Activated naive CD4-positive, alpha-beta T cell treated with anti-CD3 and anti-CD28 coated beads, Interleukin-2, amount 50 U/mL, for 24 hours (primary cell): ENCODE results near the gene ADAT2.
"Not testable (repeated sequence)": the region's sequence is repeated elsewhere in the genome, so short reads cannot be mapped to it uniquely, and the experiment has no call there.

Experiments
- H3K27ac Mint-ChIP-seq: one replicate; pipeline ENCODE4 v1.8.0; 2021; ENCODE audit warnings: mild to moderate bottlenecking, mixed read lengths
- H3K27me3 Mint-ChIP-seq: one replicate; pipeline ENCODE4 v1.8.0; 2021; ENCODE audit warnings: mixed read lengths
- H3K36me3 Mint-ChIP-seq: one replicate; pipeline ENCODE4 v1.8.0; 2021; ENCODE audit warnings: mixed read lengths
- H3K4me1 Mint-ChIP-seq: one replicate; pipeline ENCODE4 v1.8.0; 2021; ENCODE audit warnings: mixed read lengths
- H3K4me3 Mint-ChIP-seq: one replicate; pipeline ENCODE4 v1.8.0; 2021; ENCODE audit warnings: mild to moderate bottlenecking, mixed read lengths
- H3K9me3 Mint-ChIP-seq: one replicate; pipeline ENCODE4 v1.8.0; 2021; ENCODE audit warnings: mixed read lengths

The ADAT2 gene

GRCh38 chr6:143451531-143451930, 1.0 kb upstream of the ADAT2 start:
- Mint-ChIP-seq H3K4me1 (peaks cover 57% of the 10 kb centered on the region), H3K36me3 (peaks cover 3% of the 10 kb centered on the region), H3K27ac (peak overlapping the region; percentile 99), H3K9me3 (no peaks in the 10 kb centered on the region), H3K4me3 (peak overlapping the region; percentile 99), H3K27me3 (no peaks in the 10 kb centered on the region)

- Mint-ChIP-seq H3K9me3 (no peaks in the 10 kb centered on the region), H3K4me3 (peak overlapping the region; percentile 99), H3K27ac (peak overlapping the region; percentile 99), H3K27me3 (no peaks in the 10 kb centered on the region), H3K4me1 (peaks cover 51% of the 10 kb centered on the region), H3K36me3 (peaks cover 3% of the 10 kb centered on the region)
Observed at GRCh38 chr6:143449714-143450452, 612 bp downstream of the ADAT2 start.

- Mint-ChIP-seq H3K4me1 (peaks cover 45% of the 10 kb centered on the region), H3K36me3 (peaks cover 4% of the 10 kb centered on the region), H3K27me3 (no peaks in the 10 kb centered on the region), H3K9me3 (no peaks in the 10 kb centered on the region), H3K4me3 (peak overlapping the region; percentile 99), H3K27ac (peak overlapping the region; percentile 23)
Observed at GRCh38 chr6:143449082-143449713, 1.3 kb downstream of the ADAT2 start.

GRCh38 chr6:143447865-143448264, 2.6 kb downstream of the ADAT2 start:
- H3K27me3 Mint-ChIP-seq, H3K27ac Mint-ChIP-seq, H3K9me3 Mint-ChIP-seq: not testable (repeated sequence)
- Mint-ChIP-seq H3K4me1 (peaks cover 41% of the 10 kb centered on the region), H3K36me3 (peaks cover 11% of the 10 kb centered on the region), H3K4me3 (peak overlapping the region; percentile 52)

- H3K27me3 Mint-ChIP-seq, result no peaks in the 10 kb centered on the region
- H3K36me3 Mint-ChIP-seq, result peaks cover 26% of the 10 kb centered on the region
- no peak overlapping the region for H3K4me3 Mint-ChIP-seq
- peaks cover 4% of the 10 kb centered on the region for H3K9me3 Mint-ChIP-seq
- no peak overlapping the region for H3K27ac Mint-ChIP-seq
- peaks cover 38% of the 10 kb centered on the region for H3K4me1 Mint-ChIP-seq
Observed at GRCh38 chr6:143443096-143443495, 7.4 kb downstream of the ADAT2 start.

GRCh38 chr6:143441680-143442545, 8.6 kb downstream of the ADAT2 start:
- Mint-ChIP-seq H3K36me3 (peaks cover 28% of the 10 kb centered on the region), H3K4me3 (peak overlapping the region; percentile 28), H3K27ac (peak overlapping the region; percentile 82), H3K27me3 (no peaks in the 10 kb centered on the region), H3K4me1 (peaks cover 34% of the 10 kb centered on the region), H3K9me3 (peaks cover 4% of the 10 kb centered on the region)

- Mint-ChIP-seq H3K27ac (no peak overlapping the region), H3K9me3 (peaks cover 4% of the 10 kb centered on the region), H3K27me3 (no peaks in the 10 kb centered on the region), H3K4me3 (no peak overlapping the region), H3K36me3 (peaks cover 32% of the 10 kb centered on the region), H3K4me1 (peaks cover 28% of the 10 kb centered on the region)
Observed at GRCh38 chr6:143441010-143441409, 9.5 kb downstream of the ADAT2 start.

- Mint-ChIP-seq H3K4me3 (no peak overlapping the region), H3K36me3 (peaks cover 14% of the 10 kb centered on the region), H3K4me1 (peaks cover 6% of the 10 kb centered on the region), H3K27ac (no peak overlapping the region), H3K9me3 (no peaks in the 10 kb centered on the region), H3K27me3 (no peaks in the 10 kb centered on the region)
Observed at GRCh38 chr6:143432588-143432987, 17.9 kb downstream of the ADAT2 start.

- Mint-ChIP-seq H3K4me1 (peaks cover 6% of the 10 kb centered on the region), H3K36me3 (peaks cover 11% of the 10 kb centered on the region), H3K27me3 (no peaks in the 10 kb centered on the region), H3K27ac (peak overlapping the region; percentile 20), H3K9me3 (no peaks in the 10 kb centered on the region), H3K4me3 (no peak overlapping the region)
Observed at GRCh38 chr6:143431226-143431625, 19.3 kb downstream of the ADAT2 start.

GRCh38 chr6:143429970-143430369, 20.5 kb downstream of the ADAT2 start:
- H3K36me3 Mint-ChIP-seq, result peaks cover 8% of the 10 kb centered on the region

GRCh38 chr6:143427109-143427817, 23.2 kb downstream of the ADAT2 start:
- H3K27me3 Mint-ChIP-seq, result no peaks in the 10 kb centered on the region
- H3K9me3 Mint-ChIP-seq, result no peaks in the 10 kb centered on the region
- H3K4me3 Mint-ChIP-seq, result no peak overlapping the region
- H3K27ac Mint-ChIP-seq, result no peak overlapping the region
- peaks cover 6% of the 10 kb centered on the region for H3K4me1 Mint-ChIP-seq
- peaks cover 6% of the 10 kb centered on the region for H3K36me3 Mint-ChIP-seq

More at GRCh38 chr6:143429970-143430369, 20.5 kb downstream of the ADAT2 start:
- peaks cover 6% of the 10 kb centered on the region for H3K4me1 Mint-ChIP-seq
- no peak overlapping the region for H3K27ac Mint-ChIP-seq
- H3K9me3 Mint-ChIP-seq, result no peaks in the 10 kb centered on the region
- no peak overlapping the region for H3K4me3 Mint-ChIP-seq
- no peaks in the 10 kb centered on the region for H3K27me3 Mint-ChIP-seq

- no peaks in the 10 kb centered on the region for H3K27me3 Mint-ChIP-seq
- H3K36me3 Mint-ChIP-seq, result peaks cover 6% of the 10 kb centered on the region
- H3K4me3 Mint-ChIP-seq, result no peak overlapping the region
- no peaks in the 10 kb centered on the region for H3K9me3 Mint-ChIP-seq
- H3K4me1 Mint-ChIP-seq, result no peaks in the 10 kb centered on the region
- H3K27ac Mint-ChIP-seq, result no peak overlapping the region
Observed at GRCh38 chr6:143426026-143426425, 24.5 kb downstream of the ADAT2 start.

GRCh38 chr6:143419526-143419925, 31.0 kb downstream of the ADAT2 start:
- H3K27ac Mint-ChIP-seq, result no peak overlapping the region

GRCh38 chr6:143414769-143415168, 35.7 kb downstream of the ADAT2 start:
- H3K27me3 Mint-ChIP-seq, result no peaks in the 10 kb centered on the region
- peaks cover 4% of the 10 kb centered on the region for H3K36me3 Mint-ChIP-seq
- H3K9me3 Mint-ChIP-seq, result no peaks in the 10 kb centered on the region
- H3K4me3 Mint-ChIP-seq, result no peak overlapping the region
- no peaks in the 10 kb centered on the region for H3K4me1 Mint-ChIP-seq
- no peak overlapping the region for H3K27ac Mint-ChIP-seq

More at GRCh38 chr6:143419526-143419925, 31.0 kb downstream of the ADAT2 start:
- no peak overlapping the region for H3K4me3 Mint-ChIP-seq
- no peaks in the 10 kb centered on the region for H3K9me3 Mint-ChIP-seq
- H3K36me3 Mint-ChIP-seq, result peaks cover 8% of the 10 kb centered on the region
- H3K27me3 Mint-ChIP-seq, result no peaks in the 10 kb centered on the region
- no peaks in the 10 kb centered on the region for H3K4me1 Mint-ChIP-seq

GRCh38 chr6:143410859-143411270, 39.6 kb downstream of the ADAT2 start:
- Mint-ChIP-seq H3K27me3 (peaks cover 1% of the 10 kb centered on the region), H3K4me1 (no peaks in the 10 kb centered on the region), H3K27ac (no peak overlapping the region), H3K9me3 (no peaks in the 10 kb centered on the region), H3K4me3 (no peak overlapping the region), H3K36me3 (peaks cover 6% of the 10 kb centered on the region)
